Neuronal stem cell (in vitro differentiated cells): ENCODE results near the gene SLC30A4.
"Not testable (repeated sequence)": the region's sequence is repeated elsewhere in the genome, so short reads cannot be mapped to it uniquely, and the experiment has no call there.

Source experiments
- DNase-seq: peaks from one replicate; pipeline ENCODE4 v3.0.0-alpha.2; 2013; ENCODE audit warnings: low spot score
- H2AFZ ChIP-seq: one replicate; pipeline ENCODE4 v1.6.1; 2013; ENCODE audit warnings: mild to moderate bottlenecking, low read length, inconsistent platforms
- H2AK5ac ChIP-seq: 2 replicates; pipeline ENCODE4 v1.6.1; 2013; ENCODE audit warnings: low read depth, mild to moderate bottlenecking, inconsistent platforms, low read length, moderate library complexity, mixed read lengths
- H2BK120ac ChIP-seq: 2 replicates; pipeline ENCODE4 v1.6.1; 2013; ENCODE audit warnings: low read depth, mild to moderate bottlenecking, inconsistent platforms, low read length, moderate library complexity, mixed read lengths
- H2BK12ac ChIP-seq: one replicate; pipeline ENCODE4 v1.6.1; 2013; ENCODE audit warnings: low read length, inconsistent platforms
- H2BK15ac ChIP-seq: 2 replicates; pipeline ENCODE4 v1.6.1; 2013; ENCODE audit warnings: mild to moderate bottlenecking, low read length, inconsistent platforms, mixed read lengths
- H2BK5ac ChIP-seq: one replicate; pipeline ENCODE4 v1.6.1; 2013; ENCODE audit warnings: inconsistent platforms, mild to moderate bottlenecking, low read length, moderate library complexity
- H3K14ac ChIP-seq: one replicate; pipeline ENCODE4 v1.6.1; 2013; ENCODE audit warnings: low read length, inconsistent platforms
- H3K18ac ChIP-seq: 2 replicates; pipeline ENCODE4 v1.6.1; 2013; ENCODE audit warnings: low read length, inconsistent platforms
- H3K23ac ChIP-seq: 2 replicates; pipeline ENCODE4 v1.6.1; 2013; ENCODE audit warnings: low read depth, mild to moderate bottlenecking, mixed read lengths, low read length, inconsistent platforms; ENCODE audit not compliant: poor library complexity
- H3K27ac ChIP-seq: replicated peaks from 3 replicates; pipeline ENCODE4 v1.5.1; 2013; ENCODE audit warnings: low read length, inconsistent platforms
- H3K27me3 ChIP-seq, 3 experiments: 2 replicates each; pipeline ENCODE4 v1.6.1; 2013; ENCODE audit warnings: low read length in 3 of 3, mild to moderate bottlenecking in 2 of 3, inconsistent platforms in 1 of 3, low read depth in 1 of 3, mixed read lengths in 1 of 3, moderate library complexity in 1 of 3; ENCODE audit not compliant: control insufficient read depth in 3 of 3, insufficient read depth in 3 of 3
- H3K36me3 ChIP-seq, 2 donors: replicated peaks in 1 of 2; 2 replicates each; pipeline ENCODE4 v1.6.1; 2013; ENCODE audit warnings: low read length in 2 of 2; ENCODE audit not compliant: control insufficient read depth in 2 of 2, insufficient read depth in 2 of 2
- H3K4ac ChIP-seq: 2 replicates; pipeline ENCODE4 v1.6.1; 2013; ENCODE audit warnings: inconsistent platforms, mild to moderate bottlenecking, low read length, moderate library complexity
- H3K4me1 ChIP-seq, 2 donors: 1 replicate in 1 of 2; 2 replicates in 1 of 2; pipeline ENCODE4 v1.6.1; 2013; ENCODE audit warnings: low read length in 2 of 2, low read depth in 1 of 2; ENCODE audit not compliant: control insufficient read depth in 2 of 2, insufficient read depth in 1 of 2
- H3K4me2 ChIP-seq: one replicate; pipeline ENCODE4 v1.6.1; 2013; ENCODE audit warnings: mild to moderate bottlenecking, low read length, inconsistent platforms; ENCODE audit not compliant: insufficient read depth, poor library complexity, severe bottlenecking
- H3K4me3 ChIP-seq, 2 donors: 2 replicates each; pipeline ENCODE4 v1.5.1; 2013; ENCODE audit warnings: low read length in 2 of 2, mild to moderate bottlenecking in 2 of 2, inconsistent platforms in 1 of 2, moderate library complexity in 1 of 2
- H3K79me1 ChIP-seq: one replicate; pipeline ENCODE4 v1.6.1; 2013; ENCODE audit warnings: low read depth, mild to moderate bottlenecking, inconsistent platforms, low read length, moderate library complexity
- H3K9ac ChIP-seq: one replicate; pipeline ENCODE4 v1.6.1; 2013; ENCODE audit warnings: mild to moderate bottlenecking, low read depth, low read length, inconsistent platforms; ENCODE audit not compliant: poor library complexity
- H3K9me3 ChIP-seq, 2 donors: replicated peaks in 1 of 2; 2 replicates each; pipeline versions ENCODE3 to v1.6.1; 2013; ENCODE audit warnings: low read length in 2 of 2, mild to moderate bottlenecking in 2 of 2, inconsistent platforms in 1 of 2, low read depth in 1 of 2, mixed read lengths in 1 of 2, moderate library complexity in 1 of 2; ENCODE audit not compliant: control insufficient read depth in 2 of 2, insufficient read depth in 1 of 2
- H4K8ac ChIP-seq: one replicate; pipeline ENCODE4 v1.6.1; 2013; ENCODE audit warnings: low read depth, mild to moderate bottlenecking, inconsistent platforms, low read length, moderate library complexity
- H4K91ac ChIP-seq: one replicate; pipeline ENCODE4 v1.6.1; 2013; ENCODE audit warnings: low read length, low read depth, mild to moderate bottlenecking, inconsistent platforms; ENCODE audit not compliant: poor library complexity
- WGBS, 2 donors: extraction: QIAGEN DNeasy Blood & Tissue Kit; methylation state at CpG; one replicate each; pipeline ENCODE4 v1.1.7; 2013; ENCODE audit warnings: missing lambda C conversion rate in 2 of 2, mixed read lengths in 1 of 2; ENCODE audit not compliant: insufficient read length in 2 of 2, insufficient replicate concordance in 1 of 2; ENCODE audit errors: extremely low coverage in 2 of 2; 5-methylcytosine and 5-hydroxymethylcytosine counted together

SLC30A4 gene

DNA sequence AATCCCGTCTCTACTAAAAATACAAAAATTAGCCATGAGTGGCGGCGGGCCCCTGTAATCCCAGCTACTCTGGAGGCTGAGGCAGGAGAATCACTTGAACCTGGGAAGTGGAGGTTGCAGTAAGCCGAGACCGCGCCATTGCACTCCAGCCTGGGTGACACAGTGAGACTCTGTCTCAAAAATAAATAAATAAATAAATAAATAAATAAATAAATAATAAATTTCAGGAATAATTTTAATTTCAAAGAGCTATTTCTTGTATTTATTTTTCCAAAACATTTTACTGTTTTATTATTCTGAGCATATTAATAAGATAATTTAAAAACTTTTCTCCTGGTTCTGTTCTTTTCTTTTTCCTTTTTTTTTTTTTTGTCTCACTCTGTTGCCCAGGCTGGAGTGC is 15.4 kb downstream of the SLC30A4 start:
- not testable (repeated sequence) for H3K4me3 ChIP-seq, H3K27ac ChIP-seq, H2BK5ac ChIP-seq, H3K9me3 ChIP-seq, H3K9ac ChIP-seq, H4K8ac ChIP-seq, H2BK15ac ChIP-seq, H2BK120ac ChIP-seq, H2AFZ ChIP-seq, H3K18ac ChIP-seq, H2BK12ac ChIP-seq, H3K4me1 ChIP-seq, H3K23ac ChIP-seq, H3K4ac ChIP-seq, H3K27me3 ChIP-seq, H4K91ac ChIP-seq, H2AK5ac ChIP-seq, H3K14ac ChIP-seq, H3K79me1 ChIP-seq, H3K4me2 ChIP-seq, H3K36me3 ChIP-seq, DNase-seq
- no CpG with 5 or more reads among the region's 6 CpGs for WGBS, 2 donors

DNA sequence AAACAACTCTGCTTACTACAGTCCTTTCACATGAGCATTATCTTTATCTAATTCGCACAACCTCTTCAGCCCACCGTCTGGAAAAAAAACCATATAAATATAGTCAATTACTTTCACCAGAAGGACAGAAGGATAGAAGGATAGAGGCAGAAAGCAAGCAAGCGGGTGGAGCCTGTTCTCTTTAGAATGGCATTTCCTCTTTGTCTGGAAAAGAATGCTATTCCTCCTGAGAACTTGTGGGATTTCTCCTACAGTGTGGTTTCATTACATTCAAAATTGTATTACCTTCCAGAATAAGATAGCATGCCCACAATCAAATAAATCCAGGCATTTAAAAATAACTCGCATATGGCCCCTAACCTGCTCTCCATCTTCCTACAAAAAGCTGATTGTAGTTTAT is 23.1 kb downstream of the SLC30A4 start:
- Histone ChIP-seq H3K27me3 (no peaks in the 10 kb centered on the region), H3K27ac (no peak overlapping the region), H2BK15ac (no peak overlapping the region), H3K4me3 (no peak overlapping the region), H3K36me3 (no peaks in the 10 kb centered on the region), H3K18ac (no peak overlapping the region), H2BK12ac (no peak overlapping the region), H3K14ac (no peak overlapping the region), H2BK120ac (no peak overlapping the region), H2BK5ac (no peak overlapping the region), H3K79me1 (no peaks in the 10 kb centered on the region), H2AFZ (no peak overlapping the region), H2AK5ac (no peak overlapping the region), H3K4me2 (no peak overlapping the region), H4K8ac (no peak overlapping the region), H3K9ac (no peak overlapping the region), H3K4ac (no peak overlapping the region), H3K4me1 (no peaks in the 10 kb centered on the region), H3K23ac (no peak overlapping the region), H3K9me3 (no peaks in the 10 kb centered on the region), H4K91ac (no peak overlapping the region)
- DNase-seq, result no peak
- no CpG with 5 or more reads among the region's 4 CpGs for WGBS, 2 donors

DNA sequence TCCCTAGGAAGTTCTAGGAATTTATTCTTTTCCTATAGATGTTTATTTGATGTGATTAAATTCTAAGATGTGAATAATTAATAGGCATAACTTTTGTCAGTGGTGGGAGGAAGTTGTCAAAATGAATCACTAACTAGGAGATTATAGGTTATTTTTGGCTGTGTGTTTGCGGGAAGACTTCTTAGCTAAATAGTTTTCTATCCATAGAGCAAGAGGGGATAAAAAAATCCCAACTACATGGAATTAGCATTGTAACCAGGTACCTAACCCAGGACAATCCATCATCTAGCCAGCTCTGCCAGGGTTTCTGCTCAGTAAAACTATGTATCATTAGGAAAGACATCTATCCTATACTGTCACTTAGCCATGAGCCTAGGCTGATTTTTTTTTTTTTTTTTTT is 23.9 kb downstream of the SLC30A4 start:
- Histone ChIP-seq H2AK5ac (no peak overlapping the region), H3K9ac (no peak overlapping the region), H2AFZ (no peak overlapping the region), H3K4me1 (no peaks in the 10 kb centered on the region), H2BK15ac (no peak overlapping the region), H2BK5ac (no peak overlapping the region), H3K9me3 (no peaks in the 10 kb centered on the region), H3K18ac (no peak overlapping the region), H3K4me2 (no peak overlapping the region), H3K27ac (no peak overlapping the region), H3K23ac (no peak overlapping the region), H4K8ac (no peak overlapping the region), H3K36me3 (no peaks in the 10 kb centered on the region), H3K14ac (no peak overlapping the region), H3K4ac (no peak overlapping the region), H2BK12ac (no peak overlapping the region), H3K27me3 (no peaks in the 10 kb centered on the region), H4K91ac (no peak overlapping the region), H3K4me3 (no peak overlapping the region), H2BK120ac (no peak overlapping the region), H3K79me1 (no peaks in the 10 kb centered on the region)
- WGBS, 2 donors, result no CpG with 5 or more reads among the region's 1 CpG
- DNase-seq, result no peak

DNA sequence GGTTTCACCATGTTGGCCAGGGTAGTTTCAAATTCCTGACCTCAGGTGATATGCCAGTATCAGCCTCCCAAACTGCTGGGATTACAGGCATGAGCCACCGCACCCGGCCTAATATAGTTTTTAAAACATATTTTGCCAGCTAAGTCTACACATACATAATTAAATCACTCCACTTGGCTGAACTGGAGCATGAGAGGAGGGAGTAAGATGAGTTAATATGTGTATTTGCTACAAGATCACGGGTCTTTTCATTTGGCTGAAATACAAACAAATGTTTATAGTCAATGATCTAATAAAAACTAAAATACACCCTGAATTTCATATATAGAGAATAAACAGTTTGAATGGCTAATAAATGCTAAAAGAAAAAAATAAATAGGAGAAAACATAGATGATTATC is 25.3 kb downstream of the SLC30A4 start:
- no peaks in the 10 kb centered on the region for H3K36me3 ChIP-seq
- no peak for DNase-seq
- H3K27ac ChIP-seq, result no peak overlapping the region
- H2AK5ac ChIP-seq, result no peak overlapping the region
- H2BK15ac ChIP-seq, result no peak overlapping the region
- H2BK120ac ChIP-seq, result no peak overlapping the region
- no peak overlapping the region for H3K4ac ChIP-seq
- no peak overlapping the region for H2BK5ac ChIP-seq
- no peak overlapping the region for H2BK12ac ChIP-seq
- no peak overlapping the region for H3K9ac ChIP-seq
- no peaks in the 10 kb centered on the region for H3K27me3 ChIP-seq
- H4K8ac ChIP-seq, result no peak overlapping the region
- no peaks in the 10 kb centered on the region for H3K9me3 ChIP-seq
- H3K79me1 ChIP-seq, result no peaks in the 10 kb centered on the region
- no peak overlapping the region for H3K23ac ChIP-seq
- no peak overlapping the region for H3K4me2 ChIP-seq
- no CpG with 5 or more reads among the region's 3 CpGs for WGBS, 2 donors
- no peak overlapping the region for H3K4me3 ChIP-seq
- H2AFZ ChIP-seq, result no peak overlapping the region
- H3K14ac ChIP-seq, result no peak overlapping the region
- H4K91ac ChIP-seq, result no peak overlapping the region
- H3K18ac ChIP-seq, result no peak overlapping the region
- H3K4me1 ChIP-seq, result no peaks in the 10 kb centered on the region
